Naive B cell (primary cell): ENCODE results near the gene ARAP1. TPM values are rescaled to one million over a fixed set of nuclear protein-coding genes. Genes with fewer than 3 reads are reported as not detected.

Source experiments
- ATAC-seq, 2 donors: fragments of 150-1000 bp; cut with Tn5 transposase; 2 replicates each; pipeline ENCODE4 v1.10.0; 2021; ENCODE audit warnings: low read depth in 2 of 2, mild to moderate bottlenecking in 2 of 2, moderate library complexity in 2 of 2
- DNase-seq: peaks from one replicate; pipeline ENCODE4 v3.0.0; 2022
- H3K27ac Mint-ChIP-seq, 6 donors: one replicate each; pipeline ENCODE4 v1.8.0; 2020 to 2022; ENCODE audit warnings: mild to moderate bottlenecking in 6 of 6, mixed read lengths in 6 of 6, moderate library complexity in 5 of 6, inconsistent platforms in 2 of 6
- H3K27me3 Mint-ChIP-seq, 3 donors: one replicate each; pipeline ENCODE4 v1.8.0; 2021 to 2022; ENCODE audit warnings: mixed read lengths in 3 of 3, mild to moderate bottlenecking in 1 of 3
- H3K36me3 Mint-ChIP-seq, 2 donors: one replicate each; pipeline ENCODE4 v1.8.0; 2020 to 2022; ENCODE audit warnings: mixed read lengths in 2 of 2, inconsistent platforms in 1 of 2, mild to moderate bottlenecking in 1 of 2
- H3K4me1 Mint-ChIP-seq, 3 donors: one replicate each; pipeline ENCODE4 v1.8.0; 2020 to 2022; ENCODE audit warnings: mixed read lengths in 3 of 3, inconsistent platforms in 1 of 3, mild to moderate bottlenecking in 1 of 3, moderate library complexity in 1 of 3
- H3K4me3 Mint-ChIP-seq, 8 donors: one replicate each; pipeline ENCODE4 v1.8.0; 2020 to 2022; ENCODE audit warnings: mild to moderate bottlenecking in 8 of 8, mixed read lengths in 8 of 8, moderate library complexity in 8 of 8, inconsistent platforms in 2 of 8
- H3K9me3 Mint-ChIP-seq, 7 donors: one replicate each; pipeline ENCODE4 v1.8.0; 2020 to 2022; ENCODE audit warnings: mixed read lengths in 7 of 7, mild to moderate bottlenecking in 5 of 7, inconsistent platforms in 2 of 7, moderate library complexity in 1 of 7
- polyA plus RNA-seq, 6 donors: library from polyadenylated mRNA; unstranded; fragments of 300-500 nt; fragmentation: Illumina TruSeq; gene quantifications; one replicate each; pipeline ENCODE4 v1.2.3, GENCODE V29; 2021; ENCODE audit warnings: low read depth in 6 of 6

The ARAP1 gene
- polyA plus RNA-seq, 6 donors from 2014 or later = 3.3 to 30.2 (median 14.0) TPM

DNA sequence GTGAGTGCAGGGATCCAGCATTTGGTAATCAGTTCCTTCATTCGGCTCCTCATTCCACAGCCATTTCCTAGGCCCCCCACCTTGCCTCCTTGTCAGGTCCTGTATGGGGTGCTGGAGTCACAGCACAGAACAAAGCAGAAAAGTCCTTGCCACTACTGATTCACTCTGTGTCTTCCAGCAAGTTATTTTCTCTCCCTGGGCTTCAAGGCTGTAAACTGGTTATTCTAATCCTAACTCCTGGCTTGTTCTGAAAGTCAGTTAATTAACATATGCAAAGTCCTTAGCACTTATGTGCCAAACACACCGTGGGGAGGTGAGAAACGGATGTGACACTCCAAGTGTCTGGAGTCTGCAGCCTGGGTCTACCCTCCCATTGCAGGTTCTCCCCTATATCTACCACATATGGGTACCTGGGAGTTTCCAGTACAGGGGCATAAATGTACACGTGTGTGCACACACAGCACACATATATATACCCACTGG, 47.4 kb downstream of the ARAP1 start:
- no peak for ATAC-seq
- peaks cover 5 to 46% of the 10 kb centered on the region in 2 donors for H3K36me3 Mint-ChIP-seq
- no peaks in the 10 kb centered on the region for H3K9me3 Mint-ChIP-seq
- no peak for DNase-seq
- H3K4me1 Mint-ChIP-seq = peaks cover 7 to 34% (median 30%) of the 10 kb centered on the region in 3 donors
- H3K27me3 Mint-ChIP-seq = no peaks in the 10 kb centered on the region
- no peak overlapping the region for H3K4me3 Mint-ChIP-seq
- H3K27ac Mint-ChIP-seq = peak overlapping the region in 2 of 6 donors; percentile 71

DNA sequence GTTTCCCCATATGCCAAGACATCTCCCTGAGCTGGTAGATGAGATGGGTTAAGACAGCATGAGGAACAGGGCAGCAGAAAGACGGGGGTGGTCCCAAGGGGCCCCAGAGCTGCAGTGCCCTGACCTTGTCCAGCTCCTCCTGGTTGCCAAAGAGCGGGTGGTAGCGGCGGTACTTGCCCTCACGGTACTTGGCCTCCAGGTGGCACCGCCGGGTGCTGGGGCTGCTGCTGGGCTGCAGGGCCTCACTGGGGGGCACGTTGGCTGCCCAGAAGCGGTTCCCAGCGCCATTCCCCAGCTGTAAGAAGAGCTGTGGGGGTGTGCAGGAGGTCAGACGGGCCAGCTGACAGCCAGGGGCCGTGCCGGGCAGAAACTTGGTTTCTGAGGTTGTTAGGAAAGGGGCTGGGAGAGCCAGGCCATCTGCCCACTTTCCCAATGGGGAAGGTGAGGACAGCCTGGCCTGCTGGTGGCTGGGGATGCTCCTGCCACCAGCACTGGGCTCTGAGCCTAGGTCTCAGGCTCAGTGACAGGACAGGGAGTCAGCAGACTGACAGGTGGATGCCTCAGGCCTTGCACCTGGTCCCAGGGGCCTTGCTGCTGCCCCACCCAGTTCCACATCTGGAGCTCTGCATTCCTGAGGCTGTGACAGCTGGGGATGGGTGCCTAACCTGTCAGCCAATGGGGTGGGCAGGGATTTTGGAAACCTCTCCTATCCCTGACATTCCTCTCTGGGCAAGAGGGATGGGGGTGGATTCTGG, 48.0 kb downstream of the ARAP1 start:
- Mint-ChIP-seq H3K4me1 (peaks cover 10 to 32% (median 27%) of the 10 kb centered on the region in 3 donors), H3K4me3 (no peak overlapping the region), H3K36me3 (peaks cover 5 to 46% of the 10 kb centered on the region in 2 donors), H3K27me3 (no peaks in the 10 kb centered on the region), H3K9me3 (no peaks in the 10 kb centered on the region), H3K27ac (no peak overlapping the region)
- DNase-seq (no peak), ATAC-seq (no peak)

DNA sequence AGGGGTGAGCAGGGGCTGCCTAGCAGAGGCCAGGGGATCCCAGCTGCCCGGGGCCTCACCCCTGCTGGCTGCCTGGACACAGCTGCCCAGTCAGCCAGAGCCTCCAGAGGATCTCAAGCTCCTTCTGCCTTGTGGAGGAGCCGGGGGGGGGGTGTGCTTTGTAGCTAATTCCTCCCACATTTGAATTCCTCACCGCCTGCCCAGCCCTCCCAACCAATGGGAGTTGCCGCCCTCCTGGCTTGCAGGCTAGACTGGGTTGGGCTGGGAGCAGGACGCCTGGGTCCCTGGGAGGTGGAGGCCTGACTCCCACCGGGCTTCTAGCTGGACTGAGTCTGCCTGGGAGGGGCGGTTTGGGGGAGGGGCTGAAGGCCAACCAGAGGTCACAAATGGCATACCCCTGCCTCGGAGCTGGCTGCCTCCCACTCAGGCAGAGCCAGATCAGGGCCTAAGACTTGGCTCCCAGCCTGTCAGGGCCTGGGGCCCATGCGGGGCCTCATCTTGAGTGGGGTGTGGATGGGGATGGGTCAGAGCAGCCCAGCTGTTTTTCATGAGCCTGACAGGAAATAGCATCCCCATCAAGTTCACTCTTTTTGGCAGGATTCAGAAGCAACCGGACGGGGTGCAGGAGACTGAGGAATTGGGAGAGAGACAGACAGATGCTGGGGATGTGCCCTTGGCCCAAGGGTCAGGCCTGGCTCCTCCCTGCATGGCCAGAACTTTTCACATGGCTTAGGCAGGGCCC, 48.8 kb downstream of the ARAP1 start:
- DNase-seq (no peak), ATAC-seq (no peak)
- H3K27ac Mint-ChIP-seq = no peak overlapping the region
- H3K4me3 Mint-ChIP-seq = no peak overlapping the region
- no peaks in the 10 kb centered on the region for H3K9me3 Mint-ChIP-seq
- peaks cover 5 to 46% of the 10 kb centered on the region in 2 donors for H3K36me3 Mint-ChIP-seq
- H3K4me1 Mint-ChIP-seq = peaks cover 10 to 29% (median 25%) of the 10 kb centered on the region in 3 donors
- no peaks in the 10 kb centered on the region for H3K27me3 Mint-ChIP-seq

DNA sequence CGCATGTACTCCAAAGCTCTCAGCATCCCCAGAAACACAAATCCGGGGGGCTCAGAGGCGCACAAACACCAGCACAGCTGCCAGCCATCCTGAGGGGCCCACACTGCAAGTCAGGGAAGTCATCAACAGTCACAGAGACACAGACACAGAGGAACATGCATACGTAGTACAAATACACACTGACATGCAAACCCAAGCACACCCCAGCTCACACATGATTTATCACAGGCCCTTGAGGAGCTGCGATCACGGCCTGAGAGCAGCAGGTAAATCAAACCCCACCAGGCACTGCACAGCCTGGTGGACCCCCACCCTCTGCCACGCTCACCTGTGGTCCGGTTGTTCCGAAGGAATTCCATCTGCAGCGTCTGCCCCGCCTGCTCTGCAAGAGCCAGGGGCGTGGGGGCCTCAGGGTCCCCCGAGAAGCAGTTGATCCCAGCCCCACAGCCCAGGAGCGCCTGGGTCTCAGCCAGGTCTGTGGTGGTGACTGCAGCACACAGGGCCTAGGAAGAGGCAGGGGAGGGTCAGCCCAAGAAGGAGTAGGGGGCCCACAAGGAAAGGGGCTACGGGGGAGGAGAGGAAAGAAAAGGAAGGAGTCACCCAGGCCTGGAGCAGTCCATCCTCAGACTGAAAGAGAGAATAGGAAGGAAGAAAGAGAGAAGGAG, 49.5 kb downstream of the ARAP1 start:
- H3K27ac Mint-ChIP-seq = peak overlapping the region in 2 of 6 donors; percentile 33 to 74
- DNase-seq (no peak), ATAC-seq (no peak)
- peaks cover 8 to 27% (median 25%) of the 10 kb centered on the region in 3 donors for H3K4me1 Mint-ChIP-seq
- H3K36me3 Mint-ChIP-seq = peaks cover 4 to 42% of the 10 kb centered on the region in 2 donors
- no peaks in the 10 kb centered on the region for H3K27me3 Mint-ChIP-seq
- no peaks in the 10 kb centered on the region for H3K9me3 Mint-ChIP-seq
- no peak overlapping the region for H3K4me3 Mint-ChIP-seq

DNA sequence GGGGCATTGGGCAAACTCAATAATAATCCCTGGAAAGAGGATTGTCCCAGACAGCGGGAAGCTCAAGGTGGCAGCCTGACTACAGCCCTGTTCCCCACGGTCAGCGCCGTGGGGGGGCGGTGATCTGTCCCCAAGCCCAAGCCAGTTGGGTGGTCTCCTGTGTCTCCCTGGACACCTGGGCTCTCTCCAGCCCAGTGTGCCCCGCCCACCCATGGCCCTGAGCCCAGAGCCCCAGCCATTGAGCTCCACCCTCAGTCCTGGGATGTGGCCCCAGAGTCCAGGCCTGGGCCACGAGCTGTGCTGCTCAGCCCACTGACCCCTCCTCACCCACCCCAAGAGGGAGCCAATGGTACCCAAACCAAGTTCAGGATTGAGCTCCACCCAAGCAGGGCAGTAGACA, 50.1 kb downstream of the ARAP1 start:
- Mint-ChIP-seq H3K36me3 (peaks cover 0 to 36% of the 10 kb centered on the region in 2 donors), H3K4me3 (no peak overlapping the region), H3K27me3 (no peaks in the 10 kb centered on the region), H3K4me1 (peaks cover 8 to 25% (median 21%) of the 10 kb centered on the region in 3 donors), H3K9me3 (no peaks in the 10 kb centered on the region), H3K27ac (no peak overlapping the region)
- no peak for DNase-seq
- no peak for ATAC-seq

DNA sequence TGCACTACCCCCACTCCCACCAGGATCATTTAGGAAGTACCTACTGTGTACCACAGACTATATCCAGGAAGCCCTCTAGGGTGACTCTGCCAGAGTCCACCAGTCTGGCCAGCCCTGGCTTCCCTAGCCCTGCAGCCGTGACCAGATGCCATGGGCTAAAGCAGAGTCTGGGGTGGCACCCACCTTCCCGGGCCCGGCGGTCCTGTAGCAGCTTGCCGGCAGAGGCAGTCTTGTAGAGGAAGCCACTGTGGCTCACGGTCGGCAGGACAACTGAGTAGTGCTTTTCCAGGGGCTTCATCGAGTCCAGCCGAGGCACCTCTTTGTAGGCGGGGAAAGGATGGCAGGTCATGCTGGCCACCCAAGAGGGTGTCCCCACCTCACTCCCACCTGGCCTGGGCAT, 50.7 kb downstream of the ARAP1 start:
- H3K4me3 Mint-ChIP-seq = no peak overlapping the region
- H3K4me1 Mint-ChIP-seq = peaks cover 8 to 25% (median 17%) of the 10 kb centered on the region in 3 donors
- ATAC-seq (no peak), DNase-seq (no peak)
- no peaks in the 10 kb centered on the region for H3K9me3 Mint-ChIP-seq
- H3K27me3 Mint-ChIP-seq = no peaks in the 10 kb centered on the region
- peaks cover 0 to 30% of the 10 kb centered on the region in 2 donors for H3K36me3 Mint-ChIP-seq
- no peak overlapping the region for H3K27ac Mint-ChIP-seq

DNA sequence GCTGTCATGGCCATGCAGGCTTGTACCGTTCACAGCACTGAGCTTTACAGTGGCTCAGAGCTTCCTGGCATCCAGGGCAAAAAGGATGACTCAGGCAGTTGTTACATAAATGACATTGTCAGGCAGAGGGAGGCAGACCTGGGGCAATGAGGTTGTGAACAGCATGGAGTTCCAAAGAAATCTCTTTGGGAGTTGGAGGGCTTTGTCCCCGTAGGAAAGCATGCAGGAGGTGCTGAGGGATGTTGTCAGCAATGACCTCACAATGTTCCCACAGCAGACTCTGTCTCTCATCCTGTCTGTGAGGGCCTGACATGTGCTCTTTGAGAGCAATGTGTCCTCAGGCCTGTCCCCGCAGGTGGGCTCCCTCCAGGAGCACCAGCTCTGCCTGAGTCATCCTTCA, 52.1 kb downstream of the ARAP1 start:
- H3K27ac Mint-ChIP-seq = peak overlapping the region in 3 of 6 donors; percentile 4 to 80 (median 61)
- no peak for DNase-seq

DNA sequence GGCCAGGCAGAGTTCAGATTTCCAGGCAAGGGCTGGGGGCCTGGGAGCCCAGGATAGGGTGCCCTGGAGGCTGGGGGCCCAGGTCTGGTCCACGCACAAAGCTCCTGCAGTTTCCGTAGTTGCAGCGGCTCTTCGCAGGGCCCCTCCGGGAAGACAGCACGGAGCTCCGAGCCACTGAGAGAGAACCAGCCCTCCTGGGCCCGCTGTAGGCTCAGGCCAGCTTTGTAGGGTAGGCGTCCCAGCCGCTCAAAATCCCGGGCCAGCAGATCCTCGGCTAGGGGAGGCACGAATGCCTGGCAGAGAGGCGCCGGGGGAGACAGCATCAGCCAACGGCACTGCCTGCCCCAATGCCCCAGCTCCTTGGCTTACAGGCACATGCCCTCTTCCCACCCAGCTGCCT, 54.4 kb downstream of the ARAP1 start:
- Mint-ChIP-seq H3K27me3 (no peaks in the 10 kb centered on the region), H3K4me3 (no peak overlapping the region), H3K4me1 (peaks cover 8 to 21% (median 12%) of the 10 kb centered on the region in 3 donors), H3K36me3 (peaks cover 5 to 45% of the 10 kb centered on the region in 2 donors), H3K27ac (no peak overlapping the region), H3K9me3 (no peaks in the 10 kb centered on the region)
- DNase-seq = no peak
- no peak for ATAC-seq

More for the DNA sequence above, 52.1 kb downstream of the ARAP1 start:
- no peaks in the 10 kb centered on the region for H3K27me3 Mint-ChIP-seq
- H3K4me3 Mint-ChIP-seq = no peak overlapping the region
- H3K9me3 Mint-ChIP-seq = no peaks in the 10 kb centered on the region
- peaks cover 8 to 16% (median 14%) of the 10 kb centered on the region in 3 donors for H3K4me1 Mint-ChIP-seq
- ATAC-seq = no peak
- H3K36me3 Mint-ChIP-seq = peaks cover 5 to 29% of the 10 kb centered on the region in 2 donors

DNA sequence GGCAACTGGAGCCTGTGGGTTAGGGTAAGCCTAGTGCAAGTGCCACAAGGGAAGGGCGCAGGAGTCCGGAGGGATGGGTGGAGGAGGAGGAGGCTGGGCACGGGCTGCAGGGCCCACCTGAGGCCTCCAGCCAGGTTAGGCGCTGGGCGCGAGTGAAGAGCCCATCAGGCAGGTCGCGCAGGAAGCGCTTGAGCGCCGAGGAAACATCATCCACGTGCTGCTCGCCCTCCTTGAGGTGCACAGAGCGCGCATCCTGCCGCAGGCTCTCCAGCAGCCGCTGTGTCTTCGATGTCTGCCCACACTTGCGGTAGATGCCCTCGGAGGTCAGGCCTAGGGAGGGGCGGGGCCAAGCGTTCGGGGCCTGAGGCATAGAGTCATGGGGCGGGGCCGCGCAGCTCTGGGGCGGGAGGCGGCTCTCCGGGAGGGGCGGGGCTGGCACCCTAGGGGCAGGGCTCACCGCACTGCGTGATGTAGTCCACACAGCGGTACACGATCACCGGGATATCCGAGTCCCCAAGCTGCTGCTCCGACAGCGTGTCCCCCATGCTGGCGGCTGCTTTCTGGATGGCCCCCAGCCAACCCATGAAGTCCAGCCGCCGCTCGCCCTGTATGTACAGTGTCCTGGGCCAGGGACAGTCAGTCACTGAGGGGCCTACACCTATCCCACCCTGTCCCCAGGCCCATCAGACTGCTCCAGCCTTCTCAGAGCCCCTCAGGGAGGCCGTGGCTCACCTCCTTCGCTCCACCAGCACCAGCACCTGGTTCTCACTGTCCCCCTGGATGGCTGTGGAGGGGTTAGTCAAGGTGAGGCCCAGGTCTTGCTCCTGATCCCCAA, 55.1 kb downstream of the ARAP1 start:
- H3K36me3 Mint-ChIP-seq = peaks cover 5 to 51% of the 10 kb centered on the region in 2 donors
- H3K27me3 Mint-ChIP-seq = no peaks in the 10 kb centered on the region
- ATAC-seq (no peak), DNase-seq (no peak)
- peak overlapping the region in 1 of 6 donors; percentile 65 for H3K27ac Mint-ChIP-seq
- no peaks in the 10 kb centered on the region for H3K9me3 Mint-ChIP-seq
- peaks cover 6 to 24% (median 8%) of the 10 kb centered on the region in 3 donors for H3K4me1 Mint-ChIP-seq
- H3K4me3 Mint-ChIP-seq = no peak overlapping the region

DNA sequence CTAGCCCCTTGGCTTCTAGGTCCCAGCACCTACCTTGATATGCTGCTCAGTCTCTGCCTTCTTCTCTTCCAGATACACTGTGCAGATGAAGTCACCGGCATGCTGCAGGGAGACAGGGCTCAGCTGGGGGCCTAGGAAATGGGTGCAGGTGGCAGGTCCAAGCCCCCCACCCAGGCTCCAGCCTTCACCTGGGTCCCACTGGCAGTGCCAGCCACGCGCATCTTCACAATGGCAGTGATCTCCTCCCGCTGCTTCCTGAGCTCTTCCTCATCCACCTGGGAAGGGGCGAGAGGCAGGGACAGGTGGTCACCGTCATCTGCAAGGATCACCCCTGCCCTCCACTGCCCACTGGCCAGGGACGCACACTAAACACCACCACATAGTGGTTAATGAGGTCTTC, 56.9 kb downstream of the ARAP1 start:
- no peak for DNase-seq
- H3K27ac Mint-ChIP-seq = peak overlapping the region in 3 of 6 donors; percentile 12 to 73 (median 46)
- H3K4me1 Mint-ChIP-seq = peaks cover 6 to 25% (median 7%) of the 10 kb centered on the region in 3 donors
- no peaks in the 10 kb centered on the region for H3K9me3 Mint-ChIP-seq
- peaks cover 5 to 60% of the 10 kb centered on the region in 2 donors for H3K36me3 Mint-ChIP-seq
- no peaks in the 10 kb centered on the region for H3K27me3 Mint-ChIP-seq
- peak overlapping the region in 1 of 8 donors; percentile 47 for H3K4me3 Mint-ChIP-seq
- no peak for ATAC-seq

DNA sequence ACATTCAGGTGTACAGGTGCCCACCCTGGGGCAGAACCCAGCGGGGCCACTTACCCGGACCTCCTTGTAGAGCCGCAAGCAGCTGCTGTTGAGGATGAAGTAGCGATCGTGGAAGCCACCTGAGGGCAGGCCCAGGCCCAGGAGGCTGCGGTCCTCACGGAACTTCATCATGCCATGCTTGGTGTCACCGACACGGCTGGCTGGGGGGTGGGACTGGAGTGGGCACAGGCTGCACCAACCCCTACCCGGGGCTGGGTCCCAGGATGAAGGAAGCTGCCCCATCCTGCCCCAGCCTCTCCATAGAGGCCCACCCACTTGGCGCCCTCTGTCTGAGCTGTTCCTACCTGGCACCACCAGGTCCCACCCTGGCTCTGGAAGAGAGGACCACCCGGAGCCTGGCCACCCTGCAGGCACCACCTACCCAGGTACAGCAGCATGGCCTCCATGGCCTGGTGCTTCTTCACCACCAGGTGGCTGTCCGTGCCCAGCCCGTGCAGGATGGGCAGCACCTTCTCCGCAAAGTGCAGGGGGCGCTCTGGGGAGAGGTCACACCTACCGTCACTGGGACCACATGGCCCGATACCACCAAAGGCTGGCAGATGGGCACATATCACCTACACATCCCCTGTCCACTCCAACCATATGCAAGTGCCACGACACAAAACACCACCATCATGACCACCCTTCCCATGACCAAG, 58.8 kb downstream of the ARAP1 start:
- H3K4me3 Mint-ChIP-seq = no peak overlapping the region
- H3K27me3 Mint-ChIP-seq = no peaks in the 10 kb centered on the region
- H3K9me3 Mint-ChIP-seq = no peaks in the 10 kb centered on the region
- no peak for ATAC-seq
- H3K27ac Mint-ChIP-seq = peak overlapping the region in 1 of 6 donors; percentile 42
- DNase-seq = no peak
- H3K4me1 Mint-ChIP-seq = peaks cover 0 to 23% (median 0%) of the 10 kb centered on the region in 3 donors
- peaks cover 5 to 51% of the 10 kb centered on the region in 2 donors for H3K36me3 Mint-ChIP-seq
